HepG2 (cell line): ENCODE results near the gene BGN. TPM values are rescaled to one million over a fixed set of nuclear protein-coding genes. Genes with fewer than 3 reads are reported as not detected.

ENCODE experiments used
- ATAC-seq: fragments of 200-7000 bp; cut with Tn5 transposase; 3 replicates; pipeline ENCODE4 v1.9.1; 2020; ENCODE audit warnings: mild to moderate bottlenecking, moderate library complexity
- BruUV-seq: library from RNA; stranded (reverse); fragments of 400-500 nt; replicated peaks from 2 replicates; lab custom pipeline; 2021; lab: Mats Ljungman, UMichigan
- CTCF ChIA-PET: fragments of 300-600 bp; formaldehyde crosslinking; extraction: SDS; loops from one replicate; lab custom pipeline; 2021; ENCODE audit warnings: low total read pairs, inconsistent platforms, low intra/inter-chr PET ratio; lab: Yijun Ruan, JAX
- POLR2A ChIA-PET: fragments of 350-600 bp; sonication (Branson Sonifier 250); formaldehyde crosslinking; loops from one replicate; lab custom pipeline; 2020; ENCODE audit warnings: antibody characterized with exemption, inconsistent platforms; lab: Yijun Ruan, JAX
- DNase-seq: peaks from one replicate; pipeline ENCODE4 v3.0.0-alpha.2; 2015; ENCODE audit warnings: low spot score
- FAIRE-seq: peaks from 3 replicates; lab custom pipeline; 2011; peaks lifted over from hg19 to GRCh38; lab: Jason Lieb, UNC
- H2AFZ ChIP-seq: one replicate; pipeline ENCODE4 v1.6.1; 2011; ENCODE audit warnings: low read length, inconsistent platforms
- H3K27ac ChIP-seq: fragments of 300-600 bp; 3 replicates; pipeline ENCODE4 v1.8.0; 2011; ENCODE audit warnings: mixed run types, mild to moderate bottlenecking, mixed read lengths, low read length, inconsistent platforms; ENCODE audit not compliant: insufficient read depth; ENCODE audit errors: extremely low read length
- H3K27me3 ChIP-seq, 2 experiments: fragments of 200-600 bp in 1 of 2; 2 replicates in 1 of 2; 3 replicates in 1 of 2; pipeline versions ENCODE4 v1.6.0 to v1.8.0; 2011; ENCODE audit warnings: low read length in 2 of 2, mild to moderate bottlenecking in 2 of 2, moderate library complexity in 2 of 2, inconsistent platforms in 1 of 2; ENCODE audit not compliant: insufficient read depth in 2 of 2, control insufficient read depth in 1 of 2
- H3K36me3 ChIP-seq, 2 experiments: fragments of 200-600 bp in 1 of 2; replicated peaks in 1 of 2; 2 replicates in 1 of 2; 3 replicates in 1 of 2; pipeline versions ENCODE4 v1.5.1 to v1.8.0; 2011; ENCODE audit warnings: low read length in 2 of 2, inconsistent platforms in 1 of 2; ENCODE audit not compliant: insufficient read depth in 2 of 2, control insufficient read depth in 1 of 2
- H3K4me1 ChIP-seq: 2 replicates; pipeline ENCODE4 v1.5.1; 2012; ENCODE audit warnings: low read length, inconsistent platforms; ENCODE audit not compliant: insufficient read depth
- H3K4me2 ChIP-seq: 2 replicates; pipeline ENCODE4 v1.6.0; 2011; ENCODE audit warnings: low read depth, low read length, inconsistent platforms
- H3K4me3 ChIP-seq, 3 experiments: fragments of 200-600 bp in 1 of 3; sonication (generic), shearing (Covaris generic) in 1 of 3; replicated peaks in 1 of 3; 2 replicates each; pipeline ENCODE4 v1.5.1; 2011 to 2016; ENCODE audit warnings: low read length in 3 of 3, inconsistent platforms in 2 of 3, low read depth in 2 of 3, mild to moderate bottlenecking in 2 of 3, control low read depth in 1 of 3, mixed read lengths in 1 of 3; ENCODE audit not compliant: insufficient read depth in 1 of 3
- H3K79me2 ChIP-seq: one replicate; pipeline ENCODE4 v1.6.1; 2011; ENCODE audit warnings: low read length, inconsistent platforms; ENCODE audit not compliant: insufficient read depth
- H3K9ac ChIP-seq: 2 replicates; pipeline ENCODE4 v1.6.0; 2011; ENCODE audit warnings: mild to moderate bottlenecking, low read depth, low read length, inconsistent platforms; ENCODE audit not compliant: insufficient read depth
- H3K9me3 ChIP-seq: 2 replicates; pipeline ENCODE4 v1.5.1; 2012; ENCODE audit warnings: mild to moderate bottlenecking, low read length
- H4K20me1 ChIP-seq: 2 replicates; pipeline ENCODE4 v1.6.0; 2011; ENCODE audit warnings: inconsistent platforms, mild to moderate bottlenecking, low read length, moderate library complexity; ENCODE audit not compliant: insufficient read depth
- AFF4 ChIP-seq: sonication (generic); formaldehyde crosslinking; IDR thresholded peaks from 2 replicates; pipeline ENCODE4 v1.4.0; 2020; ENCODE audit warnings: missing genetic modification reagents
- MAFG ChIP-seq: sonication (generic); formaldehyde crosslinking; IDR thresholded peaks from 2 replicates; pipeline ENCODE4 v1.5.1; 2020; ENCODE audit warnings: mild to moderate bottlenecking, missing genetic modification reagents
- MIER3 ChIP-seq: IDR thresholded peaks from 2 replicates; pipeline ENCODE4 v1.6.1; 2016; ENCODE audit warnings: missing compliant biosample characterization, borderline replicate concordance
- NFIC ChIP-seq: IDR thresholded peaks from 2 replicates; pipeline ENCODE4 v1.6.1; 2012; ENCODE audit warnings: mild to moderate bottlenecking, low read length, inconsistent platforms
- SALL2 ChIP-seq: sonication (generic); formaldehyde crosslinking; IDR thresholded peaks from 2 replicates; pipeline ENCODE4 v1.8.1; 2023; ENCODE audit warnings: mild to moderate bottlenecking, missing genetic modification reagents, inconsistent platforms
- ZFP36L1 ChIP-seq: sonication (generic); formaldehyde crosslinking; IDR thresholded peaks from 2 replicates; pipeline ENCODE4 v1.8.0; 2022; ENCODE audit warnings: mild to moderate bottlenecking, missing genetic modification reagents, moderate library complexity
- ZNF142 ChIP-seq: sonication (generic); formaldehyde crosslinking; IDR thresholded peaks from 2 replicates; pipeline ENCODE4 v1.4.0; 2020; ENCODE audit warnings: missing genetic modification reagents
- ZNF232 ChIP-seq: sonication (generic); formaldehyde crosslinking; IDR thresholded peaks from 2 replicates; pipeline ENCODE4 v1.4.0; 2020; ENCODE audit warnings: missing genetic modification reagents, borderline replicate concordance
- WGBS: methylation state at CpG from one replicate; pipeline ENCODE4 v1.1.6; 2017; ENCODE audit warnings: low lambda C conversion rate; 5-methylcytosine and 5-hydroxymethylcytosine counted together
- in situ Hi-C: cut with HindIII; loops from 2 replicates; pipeline ENCODE4 v1.10.0; 2017; ENCODE audit warnings: low pct_unique_long_range_greater_than_20kb; ENCODE audit not compliant: extremely low pct_ligation_motif_present
- intact Hi-C: fragments of 100-400 bp; cut with micrococcal nuclease; formaldehyde crosslinking; loops from one replicate; pipeline ENCODE4 v1.10.0; 2022; ENCODE audit not compliant: unreplicated experiment
- polyA plus RNA-seq, 8 experiments: library from polyadenylated mRNA; depleted of rRNA in 3 of 8; stranded (reverse) in 7 of 8; unstranded in 1 of 8; fragments of >200 nt; fragmentation: Illumina TruSeq in 4 of 8; extraction: Trizol in 4 of 8; gene quantifications; 2 replicates each; pipeline versions ENCODE4 v1.2.1 to v1.2.3, GENCODE V29; 2011 to 2016; ENCODE audit warnings: low read depth in 4 of 8, missing spikeins in 1 of 8, mixed read lengths in 1 of 8; ENCODE audit not compliant: insufficient read depth in 1 of 8
- total RNA-seq, 5 experiments: library from RNA; depleted of rRNA; stranded (reverse); fragments of >200 nt; fragmentation: Illumina TruSeq; extraction: Trizol; gene quantifications; 2 replicates each; pipeline ENCODE4 v1.2.3, GENCODE V29; 2016; ENCODE audit warnings: low read depth in 1 of 5

Gene BGN
- total and polyA plus RNA-seq, 2 of the 13 experiments (the other 11 are each of a cell fraction or from before 2014, with no cell fraction given): 0.18 to 0.63 TPM

GRCh38 chrX:153454901-153455550 is 39.8 kb upstream of the BGN start:
- FAIRE-seq: no peak

More at GRCh38 chrX:153454901-153455550, 39.8 kb upstream of the BGN start:
- Histone ChIP-seq H3K9ac (no peak overlapping the region), H3K27ac (no peak overlapping the region), H3K9me3 (no peaks in the 10 kb centered on the region), H2AFZ (no peak overlapping the region), H3K27me3 (no peaks in the 10 kb centered on the region), H4K20me1 (no peaks in the 10 kb centered on the region), H3K79me2 (no peaks in the 10 kb centered on the region), H3K4me1 (no peaks in the 10 kb centered on the region), H3K4me3 (no peak overlapping the region), H3K36me3 (no peaks in the 10 kb centered on the region; a peak in 1 of 5 replicates), H3K4me2 (no peak overlapping the region)
- TF ChIP-seq SALL2 (CRISPR knock-in tag) (no peak), ZNF142 (no peak), AFF4 (CRISPR knock-in tag) (no peak), MIER3 (CRISPR knock-in tag) (no peak), MAFG (CRISPR knock-in tag) (no peak), NFIC (no peak), ZNF232 (CRISPR knock-in tag) (no peak), ZFP36L1 (CRISPR knock-in tag) (no peak)
- ChIA-PET POLR2A (no interaction called here), CTCF (no interaction called here)
- DNase-seq: no peak
- in situ Hi-C loops: loop anchor here (10.0 kb wide), 1 partner anchor 50 kb away; no protein-coding TSS in a partner anchor
- ATAC-seq: no peak
- no TSS peak for BruUV-seq
- WGBS: 97% methylated on average over 7 of the region's 16 CpGs
- intact Hi-C loops: no loop called here
